Measurements from ENCODE around the gene HLA-DQB2. TPM values are rescaled to one million over a fixed set of nuclear protein-coding genes. Genes with fewer than 3 reads are reported as not detected.

The HLA-DQB2 gene
- total RNA-seq, 1 donor from 2014 or later, result not detected

GRCh38 chr6:32744776-32745175 is 18.6 kb downstream of the HLA-DQB2 start:
- DNase-seq (ENCODE audit: low read depth), result no peak
- H3K4me3 ChIP-seq (ENCODE audit: low read depth, low read length), result no peak overlapping the region
- H3K27me3 ChIP-seq (ENCODE audit: control insufficient read depth, insufficient read depth, low read length), result peaks cover 2% of the 10 kb centered on the region
- TF ChIP-seq CTCF (IDR thresholded peaks at IDR 0.05; ENCODE audit: insufficient read depth, low read length, poor library complexity, severe bottlenecking), result no peak
- H3K36me3 ChIP-seq (ENCODE audit: control insufficient read depth, insufficient read depth, low read length), result no peaks in the 10 kb centered on the region

DNA sequence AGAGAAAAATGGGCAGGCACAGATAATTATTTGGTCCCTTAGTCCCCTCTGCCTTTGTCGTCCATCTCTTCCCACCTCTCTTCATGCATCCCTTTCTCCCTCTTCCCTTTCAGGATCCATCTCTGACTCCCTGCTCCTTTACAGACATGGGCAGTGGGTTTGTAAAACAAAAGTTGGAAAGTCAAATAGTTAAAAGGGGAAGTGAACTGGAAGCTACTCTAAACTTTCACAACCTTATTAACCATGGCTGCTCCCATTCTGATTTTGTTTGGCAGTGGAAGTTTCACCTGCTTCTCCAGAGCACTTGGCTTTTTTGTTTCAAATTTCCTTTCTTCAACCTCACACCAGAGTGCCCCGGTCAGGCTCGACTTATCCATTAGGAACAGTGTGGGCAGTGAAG is 21.0 kb downstream of the HLA-DQB2 start:
- no peak overlapping the region for H3K4me3 ChIP-seq (ENCODE audit: low read depth, low read length)
- H3K27me3 ChIP-seq (ENCODE audit: control insufficient read depth, insufficient read depth, low read length), result peaks cover 2% of the 10 kb centered on the region
- no peak for TF ChIP-seq CTCF (IDR thresholded peaks at IDR 0.05; ENCODE audit: insufficient read depth, low read length, poor library complexity, severe bottlenecking)

DNA sequence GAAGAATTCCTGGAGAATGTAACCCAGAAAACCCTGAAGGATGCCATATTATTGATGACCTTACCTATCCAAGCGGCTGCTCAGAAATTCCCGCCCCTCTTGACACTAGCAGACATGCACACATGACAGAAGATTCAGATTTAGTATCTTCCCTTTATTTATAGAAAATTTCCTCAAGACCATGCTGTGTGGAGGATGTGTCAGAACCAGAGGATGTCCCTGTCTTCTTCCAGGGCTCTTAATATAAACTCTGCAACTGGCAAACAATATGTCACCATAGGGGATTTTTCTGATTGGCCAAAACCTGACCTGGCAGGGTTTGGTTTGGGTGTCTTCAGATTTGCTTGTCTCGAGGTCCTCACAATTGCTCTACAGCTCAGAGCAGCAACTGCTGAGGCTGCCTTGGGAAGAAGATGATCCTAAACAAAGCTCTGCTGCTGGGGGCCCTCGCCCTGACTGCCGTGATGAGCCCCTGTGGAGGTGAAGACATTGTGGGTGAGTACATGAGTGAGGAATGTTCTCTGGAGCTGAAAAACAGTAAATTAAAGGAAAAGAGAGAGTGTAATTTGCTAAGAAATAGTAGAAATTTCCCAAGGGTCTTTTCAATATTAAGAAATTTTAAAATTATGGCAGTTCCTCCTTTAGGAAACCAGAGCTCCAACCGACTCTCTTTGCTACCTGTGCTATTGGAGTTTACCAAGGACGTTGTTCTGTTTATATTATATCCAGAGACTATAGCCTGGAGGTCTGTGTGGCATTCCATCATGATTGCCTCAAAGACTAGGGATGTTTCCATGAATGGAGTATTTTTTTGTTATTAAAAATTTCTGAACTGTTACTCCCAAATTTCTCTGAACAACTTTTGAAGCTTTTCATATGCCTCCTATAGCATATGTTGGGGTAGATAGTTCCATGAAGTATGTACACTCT is 22.0 kb downstream of the HLA-DQB2 start, which contains the start of gene HLA-DQA2:
Gene HLA-DQA2 (plus strand): TSS at position 361 of the 930 bp plus-strand sequence. CDS start 53 bp downstream, at position 414.
- no peak within 1 kb of the TSS for H3K4me3 ChIP-seq (ENCODE audit: low read depth, low read length)
- peaks cover 2% of the 10 kb centered on the region for H3K27me3 ChIP-seq (ENCODE audit: control insufficient read depth, insufficient read depth, low read length)
- no peak for DNase-seq (ENCODE audit: low read depth)
- no peaks in the 10 kb centered on the region for H3K36me3 ChIP-seq (ENCODE audit: control insufficient read depth, insufficient read depth, low read length)
- TF ChIP-seq CTCF (IDR thresholded peaks at IDR 0.05; ENCODE audit: insufficient read depth, low read length, poor library complexity, severe bottlenecking), result no peak

More for the DNA sequence above, 21.0 kb downstream of the HLA-DQB2 start:
- no peak for DNase-seq (ENCODE audit: low read depth)
- H3K36me3 ChIP-seq (ENCODE audit: control insufficient read depth, insufficient read depth, low read length), result no peaks in the 10 kb centered on the region

DNA sequence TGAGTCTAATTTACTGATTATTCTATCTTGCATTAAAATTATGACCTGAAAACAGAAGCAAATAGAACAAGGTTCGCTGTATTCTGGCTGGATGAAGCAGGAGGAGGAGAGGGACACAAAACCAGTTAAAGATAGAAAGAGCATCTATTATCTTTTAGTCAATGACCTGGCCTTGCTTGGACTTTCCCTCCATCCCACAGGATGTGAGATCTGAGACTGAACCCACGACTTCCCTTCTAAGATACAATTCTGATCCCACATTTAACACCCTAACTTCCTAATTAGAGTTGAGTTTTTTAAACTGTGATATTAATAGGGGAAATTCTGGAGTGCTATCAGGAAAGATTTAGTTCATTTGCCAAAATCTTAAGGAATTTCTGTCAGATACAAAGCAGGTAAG is 25.2 kb downstream of the HLA-DQB2 start:
- Histone ChIP-seq H3K36me3 (ENCODE audit: control insufficient read depth, insufficient read depth, low read length) (no peaks in the 10 kb centered on the region), H3K4me3 (ENCODE audit: low read depth, low read length) (no peak overlapping the region), H3K27me3 (ENCODE audit: control insufficient read depth, insufficient read depth, low read length) (no peaks in the 10 kb centered on the region)
- DNase-seq (ENCODE audit: low read depth), result no peak
- no peak for TF ChIP-seq CTCF (IDR thresholded peaks at IDR 0.05; ENCODE audit: insufficient read depth, low read length, poor library complexity, severe bottlenecking)

DNA sequence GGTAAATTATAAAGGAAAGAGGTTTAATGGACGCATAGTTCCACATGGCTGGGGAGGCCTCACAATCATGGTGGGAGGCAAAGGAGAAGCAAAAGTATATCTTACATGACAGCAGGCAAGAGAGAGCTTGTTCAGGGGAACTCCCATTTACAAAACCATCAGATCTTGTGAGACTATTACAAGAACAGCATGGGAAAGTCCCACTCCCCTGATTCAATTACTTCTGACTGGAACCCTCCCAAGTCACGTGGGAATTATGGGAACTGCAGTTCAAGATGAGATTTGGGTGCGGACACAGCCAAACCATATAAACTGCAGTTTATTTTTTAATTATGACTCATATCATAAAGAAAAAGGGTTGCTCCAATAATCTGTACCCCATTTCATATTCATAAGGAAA is 44.5 kb downstream of the HLA-DQB2 start:
- Histone ChIP-seq H3K4me3 (ENCODE audit: low read depth, low read length) (no peak overlapping the region), H3K27me3 (ENCODE audit: control insufficient read depth, insufficient read depth, low read length) (no peaks in the 10 kb centered on the region), H3K36me3 (ENCODE audit: control insufficient read depth, insufficient read depth, low read length) (no peaks in the 10 kb centered on the region)
- DNase-seq (ENCODE audit: low read depth), result no peak
- no peak for TF ChIP-seq CTCF (IDR thresholded peaks at IDR 0.05; ENCODE audit: insufficient read depth, low read length, poor library complexity, severe bottlenecking)
